Chondrocyte (in vitro differentiated cells): ENCODE data around the gene INPP5A. TPM values are rescaled to one million over a fixed set of nuclear protein-coding genes. Genes with fewer than 3 reads are reported as not detected.

ENCODE experiments used
- DNase-seq: peaks from one replicate; pipeline ENCODE4 v3.0.0; 2021; ENCODE audit warnings: mixed read lengths, low spot score
- H3K27ac Mint-ChIP-seq: one replicate; pipeline ENCODE4 v1.8.0; 2021; ENCODE audit warnings: mild to moderate bottlenecking, moderate library complexity, mixed read lengths; ENCODE audit not compliant: unreplicated experiment
- H3K27me3 Mint-ChIP-seq: 2 replicates; pipeline ENCODE4 v1.8.0; 2021; ENCODE audit warnings: low read depth, mixed read lengths
- H3K36me3 Mint-ChIP-seq: 2 replicates; pipeline ENCODE4 v1.8.0; 2021; ENCODE audit warnings: low read depth, mixed read lengths
- H3K4me1 Mint-ChIP-seq: 2 replicates; pipeline ENCODE4 v1.8.0; 2021; ENCODE audit warnings: low read depth, mild to moderate bottlenecking, mixed read lengths
- H3K4me3 Mint-ChIP-seq: one replicate; pipeline ENCODE4 v1.8.0; 2021; ENCODE audit warnings: mild to moderate bottlenecking, moderate library complexity, mixed read lengths; ENCODE audit not compliant: unreplicated experiment
- H3K9me3 Mint-ChIP-seq: 2 replicates; pipeline ENCODE4 v1.8.0; 2021; ENCODE audit warnings: low read depth, mixed read lengths
- CTCF ChIP-seq: fragments of 200-600 bp; sonication (generic); IDR thresholded peaks from 2 replicates; pipeline ENCODE4 v1.5.0; 2021; ENCODE audit warnings: antibody characterized with exemption, mild to moderate bottlenecking, moderate library complexity
- total RNA-seq: library from RNA; stranded (reverse); gene quantifications from 3 replicates; pipeline ENCODE4 v1.2.1, GENCODE V29; 2021

INPP5A gene
- total RNA-seq, 1 donor from 2014 or later: 40.6 TPM

- Mint-ChIP-seq H3K4me3 (no peak overlapping the region), H3K27ac (no peak overlapping the region), H3K27me3 (no peaks in the 10 kb centered on the region), H3K9me3 (no peaks in the 10 kb centered on the region), H3K4me1 (peaks cover 3% of the 10 kb centered on the region), H3K36me3 (peaks cover 6% of the 10 kb centered on the region)
- DNase-seq: no peak
- no peak for TF ChIP-seq CTCF
Measured at GRCh38 chr10:132649651-132650360, 112.2 kb downstream of the INPP5A start.

- H3K4me3 Mint-ChIP-seq: no peak overlapping the region
- peaks cover 3% of the 10 kb centered on the region for H3K4me1 Mint-ChIP-seq
- H3K27ac Mint-ChIP-seq: no peak overlapping the region
- no peaks in the 10 kb centered on the region for H3K9me3 Mint-ChIP-seq
- no peaks in the 10 kb centered on the region for H3K27me3 Mint-ChIP-seq
- no peak for DNase-seq
- H3K36me3 Mint-ChIP-seq: peaks cover 6% of the 10 kb centered on the region
- TF ChIP-seq CTCF: no peak
Measured at GRCh38 chr10:132650611-132651250, 113.1 kb downstream of the INPP5A start.

GRCh38 chr10:132651511-132652029 lies 114.0 kb downstream of the INPP5A start:
- H3K4me1 Mint-ChIP-seq: peaks cover 3% of the 10 kb centered on the region
- no peak overlapping the region for H3K27ac Mint-ChIP-seq
- H3K27me3 Mint-ChIP-seq: no peaks in the 10 kb centered on the region
- no peak overlapping the region for H3K4me3 Mint-ChIP-seq
- H3K9me3 Mint-ChIP-seq: no peaks in the 10 kb centered on the region
- H3K36me3 Mint-ChIP-seq: peaks cover 6% of the 10 kb centered on the region
- DNase-seq: no peak
- no peak for TF ChIP-seq CTCF

- TF ChIP-seq CTCF: no peak
- Mint-ChIP-seq H3K4me1 (peaks cover 3% of the 10 kb centered on the region), H3K27me3 (no peaks in the 10 kb centered on the region), H3K9me3 (no peaks in the 10 kb centered on the region), H3K27ac (no peak overlapping the region), H3K4me3 (no peak overlapping the region), H3K36me3 (peaks cover 6% of the 10 kb centered on the region)
- DNase-seq: no peak
Measured at GRCh38 chr10:132652446-132652845, 114.9 kb downstream of the INPP5A start.

GRCh38 chr10:132652936-132653590 lies 115.5 kb downstream of the INPP5A start:
- Mint-ChIP-seq H3K27ac (no peak overlapping the region), H3K4me1 (peaks cover 3% of the 10 kb centered on the region), H3K9me3 (no peaks in the 10 kb centered on the region), H3K27me3 (no peaks in the 10 kb centered on the region), H3K36me3 (peaks cover 5% of the 10 kb centered on the region), H3K4me3 (no peak overlapping the region)
- TF ChIP-seq CTCF: no peak
- DNase-seq: no peak
